Keratinocyte (primary cell): ENCODE measurements around the gene FIZ1.

ENCODE experiments used
- CTCF ChIP-seq, 3 experiments: IDR thresholded peaks in 1 of 3; conservative IDR thresholded peaks in 1 of 3; optimal IDR thresholded peaks in 1 of 3; 2 replicates in 2 of 3; 3 replicates in 1 of 3; pipeline versions ENCODE3 to v1.5.1; 2011; ENCODE audit warnings: low read length in 3 of 3, mild to moderate bottlenecking in 3 of 3, moderate library complexity in 2 of 3, control low read depth in 1 of 3, inconsistent platforms in 1 of 3; ENCODE audit not compliant: insufficient read depth in 2 of 3; ENCODE audit errors: extremely low read depth in 1 of 3
- EZH2 ChIP-seq: IDR thresholded peaks from one replicate; pipeline ENCODE4 v1.6.1; 2012; ENCODE audit warnings: inconsistent platforms, mild to moderate bottlenecking, low read length, moderate library complexity

- TF ChIP-seq CTCF (optimal IDR thresholded peaks at IDR 0.05 in 1 of 3, IDR thresholded peaks at IDR 0.05 in 1 of 3, conservative IDR thresholded peaks at IDR 0.05 in 1 of 3; ENCODE audit: extremely low read depth in 1 of 3, insufficient read depth in 2 of 3, low read length in 3 of 3) (no peak), EZH2 (no peak)
Observed at GRCh38 chr19:55566823-55567222, 32.5 kb downstream of the FIZ1 start.
